Measurements from ENCODE around the gene CD28. TPM values are rescaled to one million over a fixed set of nuclear protein-coding genes. Genes with fewer than 3 reads are reported as not detected.

The CD28 gene
- total RNA-seq, 2 experiments from 2014 or later = 52.7 to 58.9 TPM

DNA sequence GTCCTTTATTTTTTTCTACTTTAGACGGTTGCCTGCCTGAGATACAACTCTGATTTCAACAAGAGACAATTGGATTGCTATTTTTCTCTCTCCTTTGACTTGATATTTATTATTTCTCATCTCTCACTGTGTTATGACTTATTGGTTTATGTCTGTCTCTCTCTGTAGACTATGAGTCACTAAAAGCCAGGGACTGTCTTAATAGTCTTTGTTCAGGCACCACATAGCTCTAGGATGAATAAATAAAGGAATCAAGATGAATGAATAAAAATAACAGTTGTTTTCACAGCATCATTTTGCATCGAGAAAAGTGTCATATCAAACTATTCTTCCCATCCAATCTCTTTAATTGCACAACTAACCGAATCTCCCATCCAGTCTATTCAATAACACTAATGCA lies 31.4 kb upstream of the CD28 start:
- Mint-ChIP-seq H3K36me3 (peaks cover 20% of the 10 kb centered on the region), H3K4me1 (peaks cover 22% of the 10 kb centered on the region), H3K27ac (no peak overlapping the region), H3K9me3 (peaks cover 12% of the 10 kb centered on the region), H3K27me3 (no peaks in the 10 kb centered on the region), H3K4me3 (no peak overlapping the region)
- no peak for ATAC-seq (ENCODE audit: low read depth)
- no peak for DNase-seq
- POLR2A ChIA-PET = no interaction called here

DNA sequence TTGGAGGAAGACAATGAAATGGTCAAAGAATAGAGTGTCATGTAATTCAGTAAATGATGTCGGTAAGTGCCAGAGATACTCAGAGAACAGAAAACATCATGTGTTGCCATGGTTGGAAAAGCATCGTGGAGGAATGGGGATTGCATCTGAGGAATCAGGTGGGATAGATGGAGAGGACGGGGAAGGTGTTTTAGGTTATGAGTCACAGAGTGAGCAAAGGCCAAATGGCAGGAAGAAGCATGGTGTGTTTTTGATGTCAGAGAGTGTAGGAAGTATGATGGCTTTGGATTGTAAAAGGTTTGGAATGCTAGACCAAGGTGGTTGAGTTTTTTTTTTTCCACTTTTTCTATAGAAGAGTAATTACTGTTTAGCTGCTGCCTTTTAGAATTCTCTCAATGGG lies 27.5 kb upstream of the CD28 start:
- DNase-seq (no peak), ATAC-seq (ENCODE audit: low read depth) (no peak)
- Mint-ChIP-seq H3K27me3 (no peaks in the 10 kb centered on the region), H3K27ac (no peak overlapping the region), H3K36me3 (peaks cover 15% of the 10 kb centered on the region), H3K4me1 (peaks cover 25% of the 10 kb centered on the region), H3K4me3 (no peak overlapping the region), H3K9me3 (peaks cover 8% of the 10 kb centered on the region)
- POLR2A ChIA-PET = no interaction called here

DNA sequence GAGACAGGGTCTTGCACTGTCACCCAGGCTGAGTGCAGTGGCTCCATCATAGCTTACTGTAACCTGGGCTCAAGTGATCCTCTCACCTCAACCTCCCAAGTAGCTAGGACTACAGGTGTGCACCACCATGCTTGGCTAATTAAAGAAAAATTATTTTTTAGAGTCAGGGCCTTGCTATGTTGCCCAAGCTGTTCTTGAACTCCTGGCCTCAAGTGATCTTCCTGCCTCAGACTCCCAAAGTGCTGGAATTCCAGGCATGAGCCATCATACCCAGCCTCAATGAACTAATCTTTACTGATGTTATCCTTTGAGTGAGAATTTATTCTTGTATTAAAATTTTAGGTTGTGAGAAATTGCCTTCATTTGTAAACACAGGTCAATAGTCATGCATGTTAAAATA lies 27.0 kb upstream of the CD28 start:
- DNase-seq = no peak

DNA sequence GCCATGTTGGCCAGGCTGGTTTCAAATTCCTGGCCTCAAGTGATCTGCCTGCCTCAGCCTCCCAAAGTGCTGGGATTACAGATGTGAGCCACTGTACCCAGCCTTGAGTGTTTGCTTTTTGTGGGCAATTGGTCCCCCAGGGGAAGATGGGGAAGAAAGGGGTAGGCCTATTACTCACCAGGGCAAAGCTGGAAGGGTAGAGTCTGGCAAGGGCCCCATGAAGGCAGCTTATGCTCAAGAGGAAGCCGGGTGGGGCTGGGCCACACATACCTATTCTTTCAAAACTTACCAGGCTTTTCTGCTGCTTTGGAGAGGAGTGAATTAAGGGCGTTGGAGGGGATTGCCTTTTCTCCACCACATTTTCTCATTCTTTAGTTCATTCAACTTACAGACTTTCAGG lies 24.5 kb upstream of the CD28 start:
- H3K4me3 Mint-ChIP-seq = no peak overlapping the region

More for the DNA sequence above, 27.0 kb upstream of the CD28 start:
- peaks cover 21% of the 10 kb centered on the region for H3K4me1 Mint-ChIP-seq
- H3K9me3 Mint-ChIP-seq = peaks cover 8% of the 10 kb centered on the region
- POLR2A ChIA-PET = no interaction called here
- peaks cover 13% of the 10 kb centered on the region for H3K36me3 Mint-ChIP-seq
- H3K4me3 Mint-ChIP-seq = no peak overlapping the region
- no peaks in the 10 kb centered on the region for H3K27me3 Mint-ChIP-seq
- no peak overlapping the region for H3K27ac Mint-ChIP-seq
- no peak for ATAC-seq (ENCODE audit: low read depth)

DNA sequence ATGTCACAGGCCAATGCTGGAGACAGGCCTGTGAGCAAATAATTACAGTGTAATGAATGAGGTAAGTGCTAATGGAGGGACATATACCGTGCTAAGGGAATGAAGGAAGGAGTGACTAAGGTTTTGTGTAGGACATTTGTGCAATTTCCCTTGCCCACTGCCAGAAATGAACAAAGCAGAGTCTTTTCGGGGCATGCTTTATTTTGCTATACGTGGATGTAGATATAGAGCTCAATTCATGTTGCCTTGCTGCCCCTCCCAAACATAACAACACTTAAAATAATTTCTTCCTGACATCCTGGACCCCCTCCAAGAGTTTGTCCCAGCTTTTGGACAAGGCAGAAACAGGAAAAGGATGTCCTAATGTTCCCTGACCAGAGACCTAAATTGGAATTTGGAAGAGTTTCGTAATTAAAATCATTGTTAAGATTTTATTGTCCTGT lies 23.7 kb upstream of the CD28 start:
- DNase-seq (no peak), ATAC-seq (ENCODE audit: low read depth) (no peak)
- peaks cover 8% of the 10 kb centered on the region for H3K36me3 Mint-ChIP-seq
- POLR2A ChIA-PET = no interaction called here
- H3K4me3 Mint-ChIP-seq = no peak overlapping the region
- H3K9me3 Mint-ChIP-seq = peaks cover 6% of the 10 kb centered on the region
- H3K27ac Mint-ChIP-seq = no peak overlapping the region
- peaks cover 13% of the 10 kb centered on the region for H3K4me1 Mint-ChIP-seq
- no peaks in the 10 kb centered on the region for H3K27me3 Mint-ChIP-seq

More for the DNA sequence above, 24.5 kb upstream of the CD28 start:
- no peak for ATAC-seq (ENCODE audit: low read depth)
- Mint-ChIP-seq H3K9me3 (peaks cover 8% of the 10 kb centered on the region), H3K27ac (no peak overlapping the region), H3K4me1 (peaks cover 15% of the 10 kb centered on the region), H3K27me3 (no peaks in the 10 kb centered on the region), H3K36me3 (peaks cover 10% of the 10 kb centered on the region)
- no peak for DNase-seq
- POLR2A ChIA-PET = no interaction called here

DNA sequence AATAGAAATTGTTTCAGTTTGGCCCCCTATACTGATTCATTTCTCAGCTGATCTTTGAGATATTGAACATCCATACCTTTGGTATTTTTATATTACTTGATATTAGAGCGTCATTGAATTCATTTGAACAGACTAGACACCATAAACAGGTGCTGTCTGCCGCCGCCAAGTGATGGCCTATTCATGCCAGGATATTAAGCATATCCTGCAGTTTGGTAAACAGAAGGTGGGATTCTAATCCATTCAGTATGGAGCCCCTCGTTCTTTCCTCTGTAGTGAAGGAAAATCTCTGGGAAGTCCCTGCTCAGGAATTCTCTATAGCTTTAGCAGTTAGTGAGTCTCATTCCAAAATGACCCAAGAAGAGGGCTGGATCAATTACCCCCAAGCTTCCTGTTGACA lies 23.0 kb upstream of the CD28 start:
- POLR2A ChIA-PET = no interaction called here
- ATAC-seq (ENCODE audit: low read depth) (no peak), DNase-seq (no peak)
- no peak overlapping the region for H3K4me3 Mint-ChIP-seq
- H3K27me3 Mint-ChIP-seq = no peaks in the 10 kb centered on the region
- H3K36me3 Mint-ChIP-seq = peaks cover 8% of the 10 kb centered on the region
- H3K9me3 Mint-ChIP-seq = peaks cover 5% of the 10 kb centered on the region
- no peak overlapping the region for H3K27ac Mint-ChIP-seq
- H3K4me1 Mint-ChIP-seq = peaks cover 13% of the 10 kb centered on the region

DNA sequence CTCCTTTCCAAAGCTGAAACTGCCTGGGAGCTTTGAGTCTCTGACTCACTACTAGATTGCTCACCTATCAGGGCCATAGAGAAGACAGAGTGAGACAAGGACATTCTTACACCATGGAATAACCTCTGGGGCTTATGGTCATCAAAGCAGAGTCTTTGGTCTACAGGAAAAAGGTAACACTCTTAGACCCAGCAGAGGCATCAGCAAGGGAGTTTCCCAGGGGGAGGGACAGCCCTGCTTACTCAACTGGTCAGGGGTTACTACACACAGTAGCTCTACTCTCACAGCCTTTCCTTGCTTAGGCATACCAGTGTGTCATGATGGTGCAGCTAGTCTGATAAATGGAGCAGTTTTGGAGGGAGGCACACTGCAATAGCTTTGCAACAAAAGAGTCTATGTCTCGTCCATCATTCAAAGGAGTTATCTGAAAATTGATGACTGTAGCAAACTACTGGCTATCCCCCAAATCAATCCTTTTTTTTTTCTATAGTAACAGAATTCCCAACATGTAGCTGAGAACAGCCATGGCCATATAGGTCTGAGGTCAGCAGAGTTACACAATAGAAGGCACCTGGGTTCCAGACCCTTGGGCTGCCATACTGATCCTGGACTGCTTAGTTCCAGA lies 22.4 kb upstream of the CD28 start:
- POLR2A ChIA-PET = no interaction called here
- peaks cover 2% of the 10 kb centered on the region for H3K27me3 Mint-ChIP-seq
- H3K4me1 Mint-ChIP-seq = peaks cover 12% of the 10 kb centered on the region
- no peak overlapping the region for H3K27ac Mint-ChIP-seq
- no peak overlapping the region for H3K4me3 Mint-ChIP-seq
- peaks cover 3% of the 10 kb centered on the region for H3K36me3 Mint-ChIP-seq
- no peak for DNase-seq
- H3K9me3 Mint-ChIP-seq = no peaks in the 10 kb centered on the region
- ATAC-seq (ENCODE audit: low read depth) = no peak

DNA sequence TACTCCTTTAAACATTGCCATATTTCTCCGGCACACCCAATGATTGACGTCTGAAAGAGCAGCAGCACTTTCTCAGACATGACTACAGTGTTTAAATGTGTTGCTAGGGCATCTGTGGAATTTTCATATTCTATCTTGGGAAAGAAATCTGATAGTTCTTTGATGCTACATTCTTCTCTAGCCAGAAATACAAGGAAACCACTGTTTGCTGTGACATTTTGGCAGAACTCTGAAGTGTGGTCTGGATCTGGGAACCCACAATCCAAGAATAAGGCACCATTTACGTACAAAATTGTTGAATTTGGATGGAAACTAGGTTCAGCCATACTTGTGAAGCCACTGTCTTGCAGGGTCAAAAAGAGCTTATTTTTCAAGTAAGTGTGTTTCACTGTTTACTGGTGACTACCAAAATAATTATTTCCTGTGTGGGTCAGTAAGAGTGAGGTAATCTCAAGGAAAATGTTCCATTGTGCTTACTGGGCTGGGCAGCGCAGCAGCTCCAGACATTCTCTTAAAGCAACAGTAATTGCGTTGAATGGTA lies 21.3 kb upstream of the CD28 start:
- POLR2A ChIA-PET = no interaction called here
- no peak for ATAC-seq (ENCODE audit: low read depth)
- Mint-ChIP-seq H3K27me3 (peaks cover 2% of the 10 kb centered on the region), H3K9me3 (no peaks in the 10 kb centered on the region), H3K36me3 (peaks cover 3% of the 10 kb centered on the region), H3K27ac (no peak overlapping the region), H3K4me1 (peaks cover 17% of the 10 kb centered on the region), H3K4me3 (no peak overlapping the region)
- no peak for DNase-seq

DNA sequence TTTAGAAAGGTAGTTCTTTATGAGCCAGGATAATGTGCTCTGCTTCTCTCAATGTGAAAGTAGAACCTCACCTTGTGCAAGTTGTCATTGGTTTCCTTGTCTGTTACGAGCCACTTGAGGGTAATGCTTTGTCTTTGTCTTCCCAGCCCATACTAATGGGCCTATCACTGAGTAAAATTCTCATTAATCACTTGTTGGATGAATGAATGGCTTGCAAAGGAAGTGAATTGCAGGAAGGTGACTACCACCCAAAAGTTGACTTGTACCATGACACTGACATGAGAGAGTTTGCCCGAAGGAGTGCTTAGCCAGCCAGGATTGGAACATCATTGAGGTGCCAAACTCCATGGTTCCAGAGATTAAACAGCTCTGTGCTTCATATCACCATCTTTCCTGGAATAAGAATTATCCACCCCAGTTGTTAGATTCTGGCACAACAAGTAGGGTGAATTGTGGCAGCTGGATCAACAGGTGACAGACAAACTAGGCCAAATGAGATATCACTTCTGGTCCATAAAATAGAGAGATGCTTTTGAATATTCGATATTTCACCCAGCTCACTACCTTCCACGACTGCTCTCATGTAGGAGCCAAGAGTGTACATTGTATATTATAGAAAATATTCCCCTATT lies 20.5 kb upstream of the CD28 start:
- Mint-ChIP-seq H3K4me3 (no peak overlapping the region), H3K27me3 (peaks cover 2% of the 10 kb centered on the region), H3K4me1 (peaks cover 12% of the 10 kb centered on the region), H3K36me3 (no peaks in the 10 kb centered on the region), H3K9me3 (no peaks in the 10 kb centered on the region), H3K27ac (no peak overlapping the region)
- POLR2A ChIA-PET = no interaction called here
- no peak for ATAC-seq (ENCODE audit: low read depth)
- no peak for DNase-seq

DNA sequence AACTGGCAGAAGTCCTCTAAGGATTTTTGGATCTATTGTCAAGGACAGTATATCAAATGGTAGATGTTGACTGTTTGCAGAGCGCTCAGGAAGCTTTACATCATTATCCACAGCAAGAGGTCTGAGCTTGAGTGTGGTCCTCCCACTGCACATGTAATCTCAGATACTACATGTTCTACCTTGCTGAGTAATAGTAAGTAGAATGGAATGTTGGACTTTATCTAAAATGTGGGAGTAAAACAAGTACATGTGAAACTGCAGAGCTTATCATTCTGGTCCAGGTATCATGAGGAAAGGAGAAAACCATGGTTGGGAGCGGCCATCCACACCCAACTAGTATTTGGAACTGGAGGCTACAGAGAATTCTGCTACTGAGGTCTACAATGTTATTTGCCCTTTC lies 19.3 kb upstream of the CD28 start:
- no peak overlapping the region for H3K27ac Mint-ChIP-seq
- POLR2A ChIA-PET = no interaction called here
- no peak for DNase-seq
- H3K9me3 Mint-ChIP-seq = no peaks in the 10 kb centered on the region
- no peaks in the 10 kb centered on the region for H3K36me3 Mint-ChIP-seq
- H3K27me3 Mint-ChIP-seq = peaks cover 2% of the 10 kb centered on the region
- peaks cover 10% of the 10 kb centered on the region for H3K4me1 Mint-ChIP-seq
- ATAC-seq (ENCODE audit: low read depth) = no peak
- no peak overlapping the region for H3K4me3 Mint-ChIP-seq

DNA sequence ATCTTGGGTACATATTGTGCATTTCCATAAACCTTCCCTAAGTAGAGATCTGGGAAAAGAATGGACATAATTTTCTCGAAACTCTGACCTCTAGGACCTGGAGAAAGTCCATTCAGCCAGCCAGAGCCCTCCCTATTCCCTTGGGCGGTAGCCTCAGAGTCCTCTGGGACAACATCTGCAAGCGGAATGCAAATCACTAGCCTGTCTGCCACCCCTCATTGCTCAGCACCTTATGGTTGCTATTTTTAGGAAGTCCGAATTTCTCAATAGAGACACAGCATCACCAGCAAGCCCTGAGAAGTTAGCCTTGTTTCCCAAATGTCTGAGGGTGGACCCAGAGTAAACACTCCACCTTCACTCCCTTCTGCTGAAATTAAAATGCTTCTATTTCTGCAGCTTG lies 17.6 kb upstream of the CD28 start:
- Mint-ChIP-seq H3K27ac (no peak overlapping the region), H3K27me3 (peaks cover 2% of the 10 kb centered on the region), H3K9me3 (no peaks in the 10 kb centered on the region), H3K4me1 (peaks cover 8% of the 10 kb centered on the region), H3K36me3 (no peaks in the 10 kb centered on the region), H3K4me3 (no peak overlapping the region)
- no peak for DNase-seq
- POLR2A ChIA-PET = no interaction called here
- no peak for ATAC-seq (ENCODE audit: low read depth)

DNA sequence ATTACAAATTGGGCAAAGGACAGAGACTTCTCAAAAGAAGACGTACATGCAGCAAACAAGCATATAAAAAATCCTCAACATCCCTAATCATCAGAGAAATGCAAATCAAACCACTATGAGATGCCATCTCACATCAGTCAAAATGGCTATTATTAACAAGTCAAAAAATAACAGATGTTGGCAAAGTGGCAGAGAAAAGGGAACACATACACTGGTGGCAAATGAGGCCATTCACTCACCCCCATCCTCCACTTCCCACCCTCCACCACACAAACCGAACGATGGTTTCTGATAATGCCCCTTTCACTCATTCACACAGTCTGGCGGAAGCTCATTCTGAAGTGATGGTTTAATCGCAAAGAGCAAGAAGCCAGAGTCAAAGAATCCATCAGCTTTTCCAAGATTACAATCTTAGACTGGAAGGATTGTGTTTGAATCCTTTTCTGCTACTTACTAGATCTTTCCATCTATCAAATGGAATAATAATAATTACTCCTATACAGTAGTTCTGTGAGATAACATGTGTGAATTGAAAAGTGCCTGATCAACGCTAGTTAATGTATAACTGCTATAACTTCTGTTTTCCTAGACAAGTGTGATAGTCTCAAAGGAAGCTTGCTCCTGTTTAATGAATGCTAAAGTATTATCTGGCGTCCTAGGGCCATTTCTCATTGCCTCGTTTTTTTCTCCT lies 16.9 kb upstream of the CD28 start:
- H3K27ac Mint-ChIP-seq = no peak overlapping the region

DNA sequence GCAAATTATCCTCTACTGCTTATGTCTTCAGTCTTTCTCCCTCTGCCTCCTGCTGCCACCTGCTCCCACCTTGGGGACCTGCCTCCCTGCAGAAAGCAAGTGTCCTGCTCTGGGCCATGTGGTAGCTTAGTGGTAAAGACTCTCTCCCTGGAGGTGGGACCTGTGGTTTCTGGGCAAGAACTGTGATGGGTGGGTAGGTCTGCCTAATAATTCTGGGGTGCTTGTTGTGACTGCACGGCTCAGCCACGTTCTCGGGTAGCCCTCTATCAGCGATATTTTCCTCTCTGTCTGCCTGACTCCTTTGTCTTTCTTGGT lies 16.4 kb upstream of the CD28 start:
- Mint-ChIP-seq H3K27ac (no peak overlapping the region), H3K36me3 (no peaks in the 10 kb centered on the region), H3K4me1 (peaks cover 8% of the 10 kb centered on the region), H3K27me3 (peaks cover 2% of the 10 kb centered on the region), H3K9me3 (no peaks in the 10 kb centered on the region), H3K4me3 (no peak overlapping the region)
- DNase-seq (no peak), ATAC-seq (ENCODE audit: low read depth) (no peak)
- POLR2A ChIA-PET = interaction anchor here (0.6 kb wide), 1 partner anchor 1450 kb away, joined by 3 read pairs; no protein-coding TSS in a partner anchor

More for the DNA sequence above, 16.9 kb upstream of the CD28 start:
- no peak overlapping the region for H3K4me3 Mint-ChIP-seq
- POLR2A ChIA-PET = no interaction called here
- no peaks in the 10 kb centered on the region for H3K9me3 Mint-ChIP-seq
- no peak for DNase-seq
- no peak for ATAC-seq (ENCODE audit: low read depth)
- no peaks in the 10 kb centered on the region for H3K36me3 Mint-ChIP-seq
- peaks cover 8% of the 10 kb centered on the region for H3K4me1 Mint-ChIP-seq
- H3K27me3 Mint-ChIP-seq = peaks cover 2% of the 10 kb centered on the region
